HG03571 (cell line): ENCODE data around the gene POU6F1.

Experiments used
- ATAC-seq: cut with Tn5 transposase; IDR thresholded peaks from one replicate; pipeline ENCODE4 v1.9.1; 2021; ENCODE audit not compliant: unreplicated experiment

POU6F1 gene

GRCh38 chr12:51171884-51172514 lies 45.9 kb downstream of the POU6F1 start:
- no peak for ATAC-seq

GRCh38 chr12:51163795-51164194 lies 54.1 kb downstream of the POU6F1 start:
- ATAC-seq: no peak

DNA sequence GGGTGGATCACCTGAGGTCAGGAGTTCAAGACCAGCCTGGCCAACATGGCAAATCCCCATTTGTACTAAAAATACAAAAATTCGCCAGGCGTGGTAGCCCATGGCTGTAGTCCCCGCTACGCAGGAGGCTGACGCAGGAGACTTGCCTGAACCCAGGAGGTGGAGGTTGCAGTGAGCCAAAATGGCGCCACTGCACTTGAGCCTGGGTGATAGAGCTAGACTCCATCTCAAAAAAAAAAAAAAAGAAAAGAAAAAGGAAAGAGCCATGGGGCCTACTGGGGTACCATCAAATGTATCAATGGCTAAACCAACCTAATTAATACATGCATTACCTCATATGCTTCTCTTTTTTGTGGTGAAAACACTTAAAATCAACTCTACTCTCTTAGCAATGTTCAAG lies 55.6 kb downstream of the POU6F1 start:
- ATAC-seq: no peak

DNA sequence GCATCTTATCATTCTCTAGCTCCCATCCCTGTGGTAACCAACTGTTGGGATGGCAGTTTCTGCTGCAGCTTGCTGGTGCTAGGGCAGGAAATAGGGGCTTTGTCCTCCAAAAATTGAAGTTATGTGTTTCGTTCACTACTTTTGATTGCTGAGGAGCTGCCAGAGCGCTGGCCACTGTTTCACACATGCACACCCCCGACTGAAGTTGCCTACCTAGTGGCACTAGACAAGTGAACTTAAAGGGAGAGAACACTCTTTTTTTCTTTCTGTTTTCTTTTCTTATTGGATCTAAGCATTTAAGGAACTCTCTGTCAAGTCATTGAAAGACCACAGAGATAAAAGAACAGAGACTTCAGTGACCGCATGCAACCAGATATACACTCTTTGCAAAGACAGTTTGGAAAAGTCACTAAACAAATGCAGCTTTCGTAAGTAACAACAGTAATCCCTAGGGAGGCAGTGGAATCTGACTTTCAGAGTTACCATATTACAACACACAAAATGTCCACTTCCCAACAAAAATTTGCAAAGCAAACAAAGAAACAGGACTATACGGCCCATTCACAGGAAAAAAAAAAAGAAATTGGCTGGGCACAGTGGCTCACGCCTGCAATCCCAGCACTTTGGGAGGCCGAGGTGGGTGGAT lies 56.9 kb downstream of the POU6F1 start:
- no peak for ATAC-seq

DNA sequence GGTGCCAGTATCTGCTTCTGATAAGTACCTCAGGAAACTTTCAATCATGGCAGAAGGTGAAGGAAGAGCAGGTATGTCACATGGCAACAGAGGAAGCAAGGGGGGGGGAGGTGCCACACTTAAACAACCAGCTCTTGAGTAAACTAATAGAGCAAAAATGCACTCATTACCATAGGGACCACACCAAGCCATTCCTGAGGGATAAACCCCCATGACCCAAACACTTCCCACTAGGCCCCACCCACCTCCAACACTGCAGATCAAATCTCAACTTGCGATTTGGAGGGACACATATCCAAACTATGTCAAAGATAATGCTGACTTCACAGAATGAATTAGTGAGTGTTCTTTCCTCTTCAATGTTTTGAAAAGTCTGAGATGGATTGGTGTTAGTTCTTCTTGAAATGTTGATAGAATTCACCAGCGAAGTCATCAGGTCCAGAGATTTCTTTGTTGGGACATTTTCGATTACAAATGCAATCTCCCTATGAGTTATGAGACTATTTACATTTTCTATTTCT lies 61.6 kb downstream of the POU6F1 start:
- ATAC-seq: no peak

DNA sequence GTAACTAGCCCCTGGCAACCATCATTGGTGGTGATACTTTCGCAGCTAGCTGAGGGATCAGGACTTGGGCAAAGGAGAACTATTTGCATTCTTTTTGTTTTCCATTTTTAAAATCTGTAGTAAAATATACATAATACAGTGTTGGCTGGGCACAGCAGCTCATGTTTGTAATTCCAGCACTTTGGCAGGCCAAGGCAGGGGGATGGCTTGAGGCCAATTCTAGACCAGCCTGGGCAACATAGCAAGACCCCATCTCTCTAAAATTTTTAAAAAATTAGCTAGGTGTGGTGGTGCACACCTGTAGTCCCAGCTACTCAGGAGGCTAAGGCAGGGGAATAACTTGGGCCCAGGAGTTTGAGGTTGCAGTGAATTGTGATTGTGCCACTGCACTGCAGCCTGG lies 64.9 kb downstream of the POU6F1 start:
- no peak for ATAC-seq

GRCh38 chr12:51150777-51151176 lies 67.1 kb downstream of the POU6F1 start:
- ATAC-seq: no peak

DNA sequence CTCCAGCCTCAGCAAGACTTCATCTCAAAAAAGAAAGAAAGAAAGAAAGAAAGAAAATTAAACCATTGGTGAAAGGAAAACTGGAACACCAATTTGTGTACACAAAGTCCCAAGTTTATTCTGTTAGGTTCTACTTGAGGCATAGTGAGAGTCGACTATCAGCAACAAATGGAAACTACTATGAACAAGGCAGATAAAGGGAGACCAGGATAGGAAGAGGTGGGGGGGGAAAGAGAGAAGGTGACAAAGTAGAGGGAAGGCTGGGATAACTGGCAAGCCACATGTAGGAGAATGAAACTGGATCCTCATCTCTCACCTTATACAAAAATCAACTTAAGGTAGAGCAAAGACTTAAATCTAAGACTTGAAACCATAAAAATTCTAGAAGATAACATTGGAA lies 70.6 kb downstream of the POU6F1 start:
- no peak for ATAC-seq

GRCh38 chr12:51139292-51139844 lies 78.5 kb downstream of the POU6F1 start:
- no peak for ATAC-seq
